Caco-2 (cell line): ENCODE results near the gene CORIN. TPM values are rescaled to one million over a fixed set of nuclear protein-coding genes. Genes with fewer than 3 reads are reported as not detected.

Experiments
- BruUV-seq: library from RNA; stranded (reverse); fragments of 400-500 nt; replicated peaks from 2 replicates; lab custom pipeline; 2021; lab: Mats Ljungman, UMichigan
- CTCF ChIA-PET: fragments of 300-600 bp; sonication (Branson Sonifier 250); formaldehyde crosslinking; loops from one replicate; lab custom pipeline; 2022; ENCODE audit warnings: antibody characterized with exemption; lab: Charles Lee
- POLR2A ChIA-PET: fragments of 300-600 bp; sonication (Branson Sonifier 250); formaldehyde crosslinking; loops from one replicate; lab custom pipeline; 2022; ENCODE audit warnings: antibody characterized with exemption; lab: Charles Lee
- DNase-seq, 2 experiments: peaks; one replicate each; pipeline versions ENCODE4 v3.0.0 to v3.0.0-alpha.2; 2020 to 2022
- H3K27me3 ChIP-seq: replicated peaks from 2 replicates; pipeline ENCODE4 v1.6.0; 2011; ENCODE audit warnings: low read length; ENCODE audit not compliant: control insufficient read depth, insufficient read depth
- H3K36me3 ChIP-seq: 2 replicates; pipeline ENCODE4 v1.5.1; 2011; ENCODE audit warnings: low read length; ENCODE audit not compliant: control insufficient read depth, insufficient read depth
- H3K4me1 ChIP-seq: fragments of 250-450 bp; sonication (Bioruptor Pico); 2 replicates; pipeline ENCODE4 v1.5.1; 2020; ENCODE audit warnings: mild to moderate bottlenecking
- H3K4me3 ChIP-seq: 2 replicates; pipeline ENCODE4 v1.5.1; 2011; ENCODE audit warnings: low read depth, mild to moderate bottlenecking, control low read depth, low read length
- H3K9me3 ChIP-seq: fragments of 250-450 bp; sonication (Bioruptor Pico); 2 replicates; pipeline ENCODE4 v1.5.1; 2020; ENCODE audit warnings: mild to moderate bottlenecking, moderate library complexity
- H3K27ac Mint-ChIP-seq: one replicate; pipeline ENCODE4 v1.8.0; 2022; ENCODE audit warnings: mixed read lengths; ENCODE audit not compliant: unreplicated experiment
- H3K27me3 Mint-ChIP-seq: one replicate; pipeline ENCODE4 v1.8.0; 2022; ENCODE audit warnings: mixed read lengths; ENCODE audit not compliant: insufficient read depth, unreplicated experiment
- H3K36me3 Mint-ChIP-seq: one replicate; pipeline ENCODE4 v1.8.0; 2022; ENCODE audit warnings: mild to moderate bottlenecking, mixed read lengths; ENCODE audit not compliant: insufficient read depth, unreplicated experiment
- H3K4me1 Mint-ChIP-seq: one replicate; pipeline ENCODE4 v1.8.0; 2022; ENCODE audit warnings: low read depth, mixed read lengths; ENCODE audit not compliant: unreplicated experiment
- H3K4me3 Mint-ChIP-seq: one replicate; pipeline ENCODE4 v1.8.0; 2022; ENCODE audit warnings: mild to moderate bottlenecking, moderate library complexity, mixed read lengths; ENCODE audit not compliant: unreplicated experiment
- H3K9me3 Mint-ChIP-seq: one replicate; pipeline ENCODE4 v1.8.0; 2022; ENCODE audit warnings: mixed read lengths; ENCODE audit not compliant: unreplicated experiment
- CTCF ChIP-seq, 2 experiments: fragments of 200-600 bp in 1 of 2; IDR thresholded peaks; 1 replicate in 1 of 2; 2 replicates in 1 of 2; pipeline versions ENCODE4 v1.5.1 to v1.8.0; 2011 to 2022; ENCODE audit warnings: antibody characterized with exemption in 1 of 2, control low read depth in 1 of 2, inconsistent platforms in 1 of 2, low read depth in 1 of 2, low read length in 1 of 2, mild to moderate bottlenecking in 1 of 2, moderate library complexity in 1 of 2; ENCODE audit not compliant: insufficient read depth in 1 of 2, severe bottlenecking in 1 of 2, unreplicated experiment in 1 of 2
- intact Hi-C: fragments of 100-400 bp; cut with micrococcal nuclease; formaldehyde crosslinking; loops from one replicate; pipeline ENCODE4 v1.10.0; 2022; ENCODE audit not compliant: unreplicated experiment
- total RNA-seq: library from RNA; stranded (reverse); gene quantifications from 2 replicates; pipeline ENCODE4 v1.2.3, GENCODE V29; 2022

The CORIN gene
- total RNA-seq, 1 experiment from 2014 or later, result 0.27 TPM

GRCh38 chr4:47572981-47573380 lies 264.9 kb downstream of the CORIN start:
- H3K4me3 Mint-ChIP-seq, result no peak overlapping the region
- ChIA-PET POLR2A (no interaction called here), CTCF (no interaction called here)
- Histone ChIP-seq H3K4me3 (no peak overlapping the region), H3K27me3 (no peaks in the 10 kb centered on the region), H3K4me1 (0 out of 2 replicates have a peak, but pooled peaks cover 3% of the 10 kb centered on the region), H3K9me3 (no peaks in the 10 kb centered on the region; the same call in 1 of the 2 replicates), H3K36me3 (no peaks in the 10 kb centered on the region)
- no peak for DNase-seq
- H3K27ac Mint-ChIP-seq, result no peak overlapping the region
- no peaks in the 10 kb centered on the region for H3K27me3 Mint-ChIP-seq
- no TSS peak for BruUV-seq
- no peak for TF ChIP-seq CTCF (IDR thresholded peaks at IDR 0.05; ENCODE audit: insufficient read depth in 1 of 2, low read depth in 1 of 2, low read length in 1 of 2, severe bottlenecking in 1 of 2, unreplicated experiment in 1 of 2)
- intact Hi-C loops, result no loop called here
- peaks cover 25% of the 10 kb centered on the region for H3K36me3 Mint-ChIP-seq
- peaks cover under 1% of the 10 kb centered on the region for H3K4me1 Mint-ChIP-seq
- H3K9me3 Mint-ChIP-seq, result no peaks in the 10 kb centered on the region

GRCh38 chr4:47570816-47571215 lies 267.1 kb downstream of the CORIN start:
- Histone ChIP-seq H3K9me3 (no peaks in the 10 kb centered on the region), H3K36me3 (no peaks in the 10 kb centered on the region), H3K27me3 (no peaks in the 10 kb centered on the region), H3K4me3 (no peak overlapping the region), H3K4me1 (no peaks in the 10 kb centered on the region)
- H3K27ac Mint-ChIP-seq, result no peak overlapping the region
- no TSS peak for BruUV-seq
- no peaks in the 10 kb centered on the region for H3K9me3 Mint-ChIP-seq
- no peak overlapping the region for H3K4me3 Mint-ChIP-seq
- CTCF ChIA-PET, result no interaction called here
- no peaks in the 10 kb centered on the region for H3K27me3 Mint-ChIP-seq
- no peak for TF ChIP-seq CTCF (IDR thresholded peaks at IDR 0.05; ENCODE audit: insufficient read depth in 1 of 2, low read depth in 1 of 2, low read length in 1 of 2, severe bottlenecking in 1 of 2, unreplicated experiment in 1 of 2)
- POLR2A ChIA-PET, result no interaction called here
- no peak for DNase-seq
- no peaks in the 10 kb centered on the region for H3K4me1 Mint-ChIP-seq
- peaks cover 18% of the 10 kb centered on the region for H3K36me3 Mint-ChIP-seq
- intact Hi-C loops, result no loop called here

GRCh38 chr4:47567511-47567910 lies 270.4 kb downstream of the CORIN start:
- POLR2A ChIA-PET, result no interaction called here
- H3K36me3 Mint-ChIP-seq, result peaks cover 18% of the 10 kb centered on the region
- no peak overlapping the region for H3K4me3 Mint-ChIP-seq
- H3K27ac Mint-ChIP-seq, result no peak overlapping the region
- Histone ChIP-seq H3K4me3 (no peak overlapping the region), H3K36me3 (no peaks in the 10 kb centered on the region), H3K9me3 (no peaks in the 10 kb centered on the region), H3K4me1 (peaks cover 7% of the 10 kb centered on the region; the same call in 1 of the 2 replicates), H3K27me3 (no peaks in the 10 kb centered on the region)
- peaks cover 5% of the 10 kb centered on the region for H3K4me1 Mint-ChIP-seq
- H3K9me3 Mint-ChIP-seq, result no peaks in the 10 kb centered on the region
- no peak for TF ChIP-seq CTCF (IDR thresholded peaks at IDR 0.05; ENCODE audit: insufficient read depth in 1 of 2, low read depth in 1 of 2, low read length in 1 of 2, severe bottlenecking in 1 of 2, unreplicated experiment in 1 of 2)
- intact Hi-C loops, result loop anchor here (10.0 kb wide), 1 partner anchor 413 kb away; no protein-coding TSS in a partner anchor
- no peak for DNase-seq
- no peaks in the 10 kb centered on the region for H3K27me3 Mint-ChIP-seq
- BruUV-seq, result no TSS peak
- CTCF ChIA-PET, result no interaction called here
